HL-60 (cell line): ENCODE results near the gene TOGARAM1.

Experiments used
- POLR2AphosphoS5 ChIP-seq: IDR thresholded peaks from 2 replicates; pipeline ENCODE4 v1.6.1; 2012; ENCODE audit warnings: low read depth
- TF ChIP-seq, protein P1 (sequence below): IDR thresholded peaks from one replicate; pipeline ENCODE4 v1.5.1; 2011; ENCODE audit warnings: low read length, control low read depth, inconsistent platforms; ENCODE audit not compliant: insufficient read depth

DNA sequence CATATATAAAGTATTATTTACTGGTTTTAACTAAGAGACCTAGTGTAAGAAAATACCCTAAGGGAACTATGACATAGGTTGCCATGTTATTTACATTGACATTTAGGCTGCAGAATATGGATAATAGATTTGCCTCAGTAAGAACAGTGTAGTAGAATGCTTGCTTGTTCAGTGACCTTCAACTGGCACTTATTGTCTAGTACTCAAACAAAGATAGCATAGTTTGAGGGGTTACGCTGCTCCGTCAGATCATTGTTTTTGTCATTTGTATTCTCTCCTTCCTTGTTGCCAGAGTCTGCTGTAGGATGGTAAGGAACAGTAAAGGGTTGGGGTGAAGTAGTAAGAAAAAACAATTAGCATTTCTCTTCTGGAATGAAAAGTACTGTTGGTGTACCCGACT is 33.2 kb downstream of the TOGARAM1 start:
- TF ChIP-seq, protein P1, sequence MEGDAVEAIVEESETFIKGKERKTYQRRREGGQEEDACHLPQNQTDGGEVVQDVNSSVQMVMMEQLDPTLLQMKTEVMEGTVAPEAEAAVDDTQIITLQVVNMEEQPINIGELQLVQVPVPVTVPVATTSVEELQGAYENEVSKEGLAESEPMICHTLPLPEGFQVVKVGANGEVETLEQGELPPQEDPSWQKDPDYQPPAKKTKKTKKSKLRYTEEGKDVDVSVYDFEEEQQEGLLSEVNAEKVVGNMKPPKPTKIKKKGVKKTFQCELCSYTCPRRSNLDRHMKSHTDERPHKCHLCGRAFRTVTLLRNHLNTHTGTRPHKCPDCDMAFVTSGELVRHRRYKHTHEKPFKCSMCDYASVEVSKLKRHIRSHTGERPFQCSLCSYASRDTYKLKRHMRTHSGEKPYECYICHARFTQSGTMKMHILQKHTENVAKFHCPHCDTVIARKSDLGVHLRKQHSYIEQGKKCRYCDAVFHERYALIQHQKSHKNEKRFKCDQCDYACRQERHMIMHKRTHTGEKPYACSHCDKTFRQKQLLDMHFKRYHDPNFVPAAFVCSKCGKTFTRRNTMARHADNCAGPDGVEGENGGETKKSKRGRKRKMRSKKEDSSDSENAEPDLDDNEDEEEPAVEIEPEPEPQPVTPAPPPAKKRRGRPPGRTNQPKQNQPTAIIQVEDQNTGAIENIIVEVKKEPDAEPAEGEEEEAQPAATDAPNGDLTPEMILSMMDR = no peak
- TF ChIP-seq POLR2AphosphoS5 = no peak
